Smooth muscle cell (in vitro differentiated cells): Measurements from ENCODE around the gene EMC8. TPM values are rescaled to one million over a fixed set of nuclear protein-coding genes. Genes with fewer than 3 reads are reported as not detected.

Source experiments
- DNase-seq: peaks from one replicate; lab custom pipeline; 2025; ENCODE audit not compliant: unreplicated experiment; lab: John Stamatoyannopoulos, UW
- H2AFZ ChIP-seq: fragments of 200-600 bp; sonication (generic); 2 replicates; pipeline ENCODE4 v1.6.0; 2016; ENCODE audit warnings: antibody characterized with exemption, low read depth, mild to moderate bottlenecking
- H3F3A ChIP-seq: fragments of 200-600 bp; sonication (generic); 2 replicates; pipeline ENCODE4 v1.6.0; 2017; ENCODE audit warnings: antibody characterized with exemption, low read depth
- H3K27ac ChIP-seq: fragments of 200-600 bp; sonication (generic); 2 replicates; pipeline ENCODE4 v1.5.1; 2016; ENCODE audit warnings: low read depth, mild to moderate bottlenecking
- H3K27me3 ChIP-seq: fragments of 200-600 bp; sonication (generic); 2 replicates; pipeline ENCODE4 v1.6.1; 2016; ENCODE audit warnings: low read depth, mild to moderate bottlenecking
- H3K36me3 ChIP-seq: fragments of 200-600 bp; sonication (generic); 2 replicates; pipeline ENCODE4 v1.5.1; 2016; ENCODE audit warnings: low read depth
- H3K4me1 ChIP-seq: fragments of 200-600 bp; sonication (generic); 2 replicates; pipeline ENCODE4 v1.5.1; 2016; ENCODE audit warnings: low read depth
- H3K4me2 ChIP-seq: fragments of 200-600 bp; sonication (generic); 2 replicates; pipeline ENCODE4 v1.6.0; 2016; ENCODE audit warnings: mild to moderate bottlenecking
- H3K4me3 ChIP-seq: fragments of 200-600 bp; sonication (generic); 2 replicates; pipeline ENCODE4 v1.5.1; 2016; ENCODE audit warnings: mild to moderate bottlenecking
- H3K79me2 ChIP-seq: fragments of 200-600 bp; sonication (generic); 2 replicates; pipeline ENCODE4 v1.6.0; 2016; ENCODE audit warnings: low read depth, mild to moderate bottlenecking
- H3K9ac ChIP-seq: fragments of 200-600 bp; sonication (generic); 2 replicates; pipeline ENCODE4 v1.6.0; 2016; ENCODE audit warnings: low read depth
- H3K9me3 ChIP-seq: fragments of 200-600 bp; sonication (generic); replicated peaks from 2 replicates; pipeline ENCODE4 v1.5.1; 2016; ENCODE audit warnings: low read depth
- H4K20me1 ChIP-seq: fragments of 200-600 bp; sonication (generic); 2 replicates; pipeline ENCODE4 v1.6.0; 2016; ENCODE audit warnings: low read depth
- CTCF ChIP-seq: fragments of 200-600 bp; sonication (generic); IDR thresholded peaks from 2 replicates; pipeline ENCODE4 v1.5.1; 2017; ENCODE audit warnings: borderline replicate concordance, mild to moderate bottlenecking, antibody characterized with exemption; ENCODE audit not compliant: insufficient read depth, poor library complexity, severe bottlenecking
- WGBS: methylation state at CpG from one replicate; pipeline ENCODE4 v1.1.7; 2016; ENCODE audit warnings: low lambda C conversion rate; 5-methylcytosine and 5-hydroxymethylcytosine counted together
- polyA plus RNA-seq: library from polyadenylated mRNA; unstranded; fragments of >200 nt; fragmentation: Nextera tagmentation; extraction: Ambion mirVana; gene quantifications from 2 replicates; pipeline ENCODE4 v1.2.1, GENCODE V29; 2016
- total RNA-seq: library from RNA; depleted of rRNA; stranded (reverse); fragments of >200 nt; gene quantifications from 2 replicates; pipeline ENCODE4 v1.2.3, GENCODE V29; 2014

Gene EMC8
- total and polyA plus RNA-seq, 2 experiments from 2014 or later, result 40.4 to 40.9 TPM

GRCh38 chr16:85782451-85782850 is 16.9 kb downstream of the EMC8 start:
- no peak for TF ChIP-seq CTCF
- H3K4me1 ChIP-seq, result no peaks in the 10 kb centered on the region
- peaks cover 16% of the 10 kb centered on the region for H3K79me2 ChIP-seq
- no peak overlapping the region for H3K27ac ChIP-seq
- no peaks in the 10 kb centered on the region for H3F3A ChIP-seq
- WGBS, result 96% methylated on average over 6 of the region's 6 CpGs
- H3K9ac ChIP-seq, result no peak overlapping the region
- DNase-seq, result no peak
- H3K4me3 ChIP-seq, result no peak overlapping the region
- H3K9me3 ChIP-seq, result no peaks in the 10 kb centered on the region
- peaks cover 4% of the 10 kb centered on the region for H3K36me3 ChIP-seq
- no peak overlapping the region for H3K4me2 ChIP-seq
- peaks cover 71% of the 10 kb centered on the region for H4K20me1 ChIP-seq
- H2AFZ ChIP-seq, result no peak overlapping the region
- H3K27me3 ChIP-seq, result no peaks in the 10 kb centered on the region

- no peaks in the 10 kb centered on the region for H3K4me1 ChIP-seq
- H3K27me3 ChIP-seq, result no peaks in the 10 kb centered on the region
- DNase-seq, result no peak
- no peaks in the 10 kb centered on the region for H3F3A ChIP-seq
- WGBS, result 97% methylated on average over 16 of the region's 16 CpGs
- no peak overlapping the region for H3K27ac ChIP-seq
- no peak overlapping the region for H2AFZ ChIP-seq
- peaks cover 4% of the 10 kb centered on the region for H3K36me3 ChIP-seq
- H3K9me3 ChIP-seq, result no peaks in the 10 kb centered on the region
- H3K4me3 ChIP-seq, result no peak overlapping the region
- no peak overlapping the region for H3K9ac ChIP-seq
- TF ChIP-seq CTCF, result no peak
- H3K79me2 ChIP-seq, result peaks cover 11% of the 10 kb centered on the region
- H3K4me2 ChIP-seq, result no peak overlapping the region
- H4K20me1 ChIP-seq, result peaks cover 65% of the 10 kb centered on the region
These were observed 17.5 kb downstream of the EMC8 start for GRCh38 chr16:85781695-85782370.

DNA sequence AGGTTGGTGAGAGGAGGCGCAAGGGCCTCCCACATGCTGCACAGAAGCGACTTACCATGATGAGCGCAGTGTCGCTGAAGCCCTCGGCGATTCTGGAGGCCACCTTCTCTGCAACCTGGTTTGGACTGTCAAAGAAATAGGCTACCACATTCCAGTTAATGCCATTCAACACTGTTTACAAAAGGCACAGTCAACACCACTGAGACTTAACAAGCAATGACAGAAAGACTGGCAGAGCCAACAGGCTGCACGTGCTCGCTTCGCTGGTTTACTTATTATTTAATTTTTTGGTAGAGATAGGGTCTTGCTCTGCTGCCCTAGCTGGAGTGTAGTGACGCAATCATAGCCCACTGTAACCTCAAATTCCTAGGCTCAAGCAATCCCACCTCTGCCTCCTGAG is 18.2 kb downstream of the EMC8 start:
- 92% methylated on average over 10 of the region's 10 CpGs for WGBS
- Histone ChIP-seq H3K27ac (no peak overlapping the region), H3K9ac (no peak overlapping the region), H3K27me3 (no peaks in the 10 kb centered on the region), H2AFZ (no peak overlapping the region), H3K79me2 (peaks cover 6% of the 10 kb centered on the region), H4K20me1 (peaks cover 58% of the 10 kb centered on the region), H3K4me1 (no peaks in the 10 kb centered on the region), H3K4me2 (no peak overlapping the region), H3K36me3 (peaks cover 4% of the 10 kb centered on the region), H3K4me3 (no peak overlapping the region), H3F3A (no peaks in the 10 kb centered on the region), H3K9me3 (no peaks in the 10 kb centered on the region)
- DNase-seq, result no peak
- TF ChIP-seq CTCF, result no peak

DNA sequence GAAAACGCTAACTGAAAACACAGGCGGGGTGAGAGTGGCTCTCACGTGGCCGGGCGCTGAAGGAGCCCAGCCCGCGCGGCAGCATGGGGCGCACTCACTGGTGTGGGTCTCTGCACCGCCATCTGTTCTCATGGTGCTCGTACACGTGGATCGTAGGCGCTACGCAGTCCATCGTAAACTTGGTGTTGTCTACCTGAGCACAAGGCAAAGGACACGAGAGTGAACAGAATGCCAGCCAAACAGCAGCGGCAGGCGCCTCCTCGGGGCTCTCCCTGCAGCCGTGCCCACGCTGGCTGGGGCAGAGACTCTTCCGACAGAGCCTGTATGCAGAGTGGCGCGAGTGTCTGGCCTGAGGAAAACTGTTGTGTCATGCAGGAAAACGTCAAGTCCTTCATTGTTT is 19.1 kb downstream of the EMC8 start:
- Histone ChIP-seq H3K9ac (no peak overlapping the region), H4K20me1 (peaks cover 50% of the 10 kb centered on the region), H3K36me3 (peaks cover 4% of the 10 kb centered on the region), H3F3A (no peaks in the 10 kb centered on the region), H3K4me3 (no peak overlapping the region), H3K9me3 (no peaks in the 10 kb centered on the region), H3K79me2 (peaks cover 3% of the 10 kb centered on the region), H3K27ac (no peak overlapping the region), H3K4me2 (no peak overlapping the region), H2AFZ (no peak overlapping the region), H3K27me3 (no peaks in the 10 kb centered on the region), H3K4me1 (no peaks in the 10 kb centered on the region)
- no peak for DNase-seq
- 93% methylated on average over 26 of the region's 26 CpGs for WGBS
- no peak for TF ChIP-seq CTCF
